ENCODE results near the gene WSB1.

Gene WSB1

GRCh38 chr17:27345141-27345904 is 51.4 kb downstream of the WSB1 start:
- in situ Hi-C loops (cut with MboI; ENCODE audit: low sequenced_read_pairs, unreplicated experiment), result loop anchor here (25.0 kb wide), 1 partner anchor 283 kb away; no protein-coding TSS in a partner anchor
- no peak for TF ChIP-seq CTCF (IDR thresholded peaks at IDR 0.05; ENCODE audit: borderline replicate concordance, control extremely low read depth, extremely low read depth, insufficient read depth, missing control alignments)
- no peak for DNase-seq (ENCODE audit: low spot score)

- DNase-seq (ENCODE audit: low spot score), result no peak
- no peak for TF ChIP-seq CTCF (IDR thresholded peaks at IDR 0.05; ENCODE audit: borderline replicate concordance, control extremely low read depth, extremely low read depth, insufficient read depth, missing control alignments)
- in situ Hi-C loops (cut with MboI; ENCODE audit: low sequenced_read_pairs, unreplicated experiment), result loop anchor here (25.0 kb wide), 1 partner anchor 284 kb away; no protein-coding TSS in a partner anchor
Measured at GRCh38 chr17:27346228-27346899, 52.5 kb downstream of the WSB1 start.

GRCh38 chr17:27348196-27348595 is 54.3 kb downstream of the WSB1 start:
- TF ChIP-seq CTCF (IDR thresholded peaks at IDR 0.05; ENCODE audit: borderline replicate concordance, control extremely low read depth, extremely low read depth, insufficient read depth, missing control alignments), result no peak
- DNase-seq (ENCODE audit: low spot score), result no peak
- in situ Hi-C loops (cut with MboI; ENCODE audit: low sequenced_read_pairs, unreplicated experiment), result loop anchor here (25.0 kb wide), 1 partner anchor 286 kb away; no protein-coding TSS in a partner anchor

GRCh38 chr17:27349540-27350021 is 55.7 kb downstream of the WSB1 start:
- TF ChIP-seq CTCF (IDR thresholded peaks at IDR 0.05; ENCODE audit: borderline replicate concordance, control extremely low read depth, extremely low read depth, insufficient read depth, missing control alignments), result no peak
- in situ Hi-C loops (cut with MboI; ENCODE audit: low sequenced_read_pairs, unreplicated experiment), result loop anchor here (10.0 to 25.0 kb wide), 4 partner anchors 255 to 515 kb away; no protein-coding TSS in a partner anchor
- no peak for DNase-seq (ENCODE audit: low spot score)

- no peak for DNase-seq (ENCODE audit: low spot score)
- TF ChIP-seq CTCF (IDR thresholded peaks at IDR 0.05; ENCODE audit: borderline replicate concordance, control extremely low read depth, extremely low read depth, insufficient read depth, missing control alignments), result no peak
- in situ Hi-C loops (cut with MboI; ENCODE audit: low sequenced_read_pairs, unreplicated experiment), result loop anchor here (10.0 kb wide), 3 partner anchors 253 to 513 kb away; no protein-coding TSS in a partner anchor
Measured at GRCh38 chr17:27351759-27352158, 57.8 kb downstream of the WSB1 start.

GRCh38 chr17:27352448-27353032 is 58.6 kb downstream of the WSB1 start:
- TF ChIP-seq CTCF (IDR thresholded peaks at IDR 0.05; ENCODE audit: borderline replicate concordance, control extremely low read depth, extremely low read depth, insufficient read depth, missing control alignments), result no peak
- in situ Hi-C loops (cut with MboI; ENCODE audit: low sequenced_read_pairs, unreplicated experiment), result loop anchor here (10.0 kb wide), 3 partner anchors 252 to 512 kb away; no protein-coding TSS in a partner anchor
- DNase-seq (ENCODE audit: low spot score), result no peak
